Kidney epithelial cell (primary cell): ENCODE measurements around the gene CHST15. TPM values are rescaled to one million over a fixed set of nuclear protein-coding genes. Genes with fewer than 3 reads are reported as not detected.

Experiments used
- DNase-seq: peaks from one replicate; pipeline ENCODE4 v3.0.0-alpha.2; 2010; ENCODE audit warnings: low read depth
- H3K27me3 ChIP-seq: 2 replicates; pipeline ENCODE4 v1.6.0; 2011; ENCODE audit warnings: low read length; ENCODE audit not compliant: control insufficient read depth, insufficient read depth
- H3K36me3 ChIP-seq: 2 replicates; pipeline ENCODE4 v1.5.1; 2011; ENCODE audit warnings: low read length; ENCODE audit not compliant: control insufficient read depth, insufficient read depth
- H3K4me3 ChIP-seq: 2 replicates; pipeline ENCODE4 v1.5.1; 2011; ENCODE audit warnings: low read depth, mild to moderate bottlenecking, control low read depth, low read length
- CTCF ChIP-seq: IDR thresholded peaks from 2 replicates; pipeline ENCODE4 v1.5.1; 2011; ENCODE audit warnings: mild to moderate bottlenecking, moderate library complexity, low read length, control low read depth, inconsistent platforms; ENCODE audit not compliant: insufficient read depth, poor library complexity, severe bottlenecking
- total RNA-seq: library from RNA; depleted of rRNA; stranded (reverse); fragments of >200 nt; gene quantifications from 2 replicates; pipeline ENCODE4 v1.2.3, GENCODE V29; 2015

Gene CHST15
- total RNA-seq, 1 donor from 2014 or later: 18.1 TPM

GRCh38 chr10:124010024-124010423 lies 83.4 kb downstream of the CHST15 start:
- TF ChIP-seq CTCF: no peak
- Histone ChIP-seq H3K36me3 (peaks cover 2% of the 10 kb centered on the region), H3K27me3 (no peaks in the 10 kb centered on the region), H3K4me3 (no peak overlapping the region)
- DNase-seq: no peak

- TF ChIP-seq CTCF: no peak
- no peak overlapping the region for H3K4me3 ChIP-seq
- peaks cover 2% of the 10 kb centered on the region for H3K36me3 ChIP-seq
- H3K27me3 ChIP-seq: no peaks in the 10 kb centered on the region
- no peak for DNase-seq
Observed at GRCh38 chr10:124009231-124010015, 84.0 kb downstream of the CHST15 start.

GRCh38 chr10:124008681-124009080 lies 84.7 kb downstream of the CHST15 start:
- no peak for DNase-seq
- H3K36me3 ChIP-seq: peaks cover 2% of the 10 kb centered on the region
- TF ChIP-seq CTCF: no peak
- H3K4me3 ChIP-seq: no peak overlapping the region
- no peaks in the 10 kb centered on the region for H3K27me3 ChIP-seq

GRCh38 chr10:124008187-124008586 lies 85.2 kb downstream of the CHST15 start:
- TF ChIP-seq CTCF: no peak
- H3K36me3 ChIP-seq: peaks cover 2% of the 10 kb centered on the region
- no peak overlapping the region for H3K4me3 ChIP-seq
- DNase-seq: no peak
- no peaks in the 10 kb centered on the region for H3K27me3 ChIP-seq

GRCh38 chr10:124007773-124008145 lies 85.6 kb downstream of the CHST15 start:
- no peak for TF ChIP-seq CTCF
- Histone ChIP-seq H3K27me3 (no peaks in the 10 kb centered on the region), H3K4me3 (no peak overlapping the region), H3K36me3 (peaks cover 2% of the 10 kb centered on the region)
- no peak for DNase-seq
